ENCODE results near the gene KCNQ5.

DNA sequence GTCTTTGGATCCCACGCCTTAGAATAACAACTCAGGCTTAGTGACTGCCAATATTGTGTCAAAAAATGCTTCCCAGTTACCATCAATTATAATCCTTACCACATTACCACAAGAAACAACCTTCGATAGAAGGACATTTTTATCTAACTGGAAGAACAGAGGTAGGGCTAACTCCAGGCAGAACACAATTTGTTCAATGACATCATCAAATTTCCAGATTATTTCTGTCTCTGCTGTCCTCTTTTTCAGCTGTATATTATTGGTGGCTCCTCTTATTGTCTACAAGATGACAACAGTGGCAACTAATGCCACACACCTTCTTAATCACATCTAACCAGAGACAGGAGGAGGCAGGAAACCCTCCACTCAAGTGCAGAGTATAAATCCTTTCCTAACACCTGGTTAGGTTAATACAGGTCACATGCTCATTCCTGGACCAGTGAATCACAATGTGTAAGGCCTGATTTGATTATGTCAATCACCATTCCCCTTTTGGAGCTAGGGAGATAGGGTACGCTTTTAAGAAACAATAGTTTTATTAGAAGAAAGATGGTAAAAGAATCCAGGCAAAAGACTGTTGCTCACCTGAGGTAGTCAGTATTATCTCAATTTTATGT is 585.5 kb downstream of the KCNQ5 start:
- TF ChIP-seq CTCF (conservative IDR thresholded peaks at IDR 0.05 in 1 of 2, IDR thresholded peaks at IDR 0.05 in 1 of 2; ENCODE audit: low read depth in 1 of 2, low read length in 2 of 2) (no peak), EZH2 (IDR thresholded peaks at IDR 0.05; ENCODE audit: low read length, missing control alignments) (no peak)
